Muscle layer of colon (tissue), 2 donors: Measurements from ENCODE around the gene STARD13.

Experiments used
- H3K27ac ChIP-seq: one replicate; pipeline ENCODE4 v1.7.0; 2013; ENCODE audit warnings: low read depth, mild to moderate bottlenecking, low read length, moderate library complexity
- H3K27me3 ChIP-seq, 2 donors: one replicate each; pipeline ENCODE4 v1.7.0; 2013; ENCODE audit warnings: low read length in 2 of 2, mild to moderate bottlenecking in 2 of 2; ENCODE audit not compliant: insufficient read depth in 2 of 2, control insufficient read depth in 1 of 2
- H3K36me3 ChIP-seq: one replicate; pipeline ENCODE4 v1.7.0; 2013; ENCODE audit warnings: mild to moderate bottlenecking, low read length; ENCODE audit not compliant: insufficient read depth
- H3K4me1 ChIP-seq: one replicate; pipeline ENCODE4 v1.7.0; 2013; ENCODE audit warnings: mild to moderate bottlenecking, low read length; ENCODE audit not compliant: insufficient read depth
- H3K4me3 ChIP-seq, 2 donors: one replicate each; pipeline ENCODE4 v1.7.0; 2013; ENCODE audit warnings: low read length in 2 of 2, low read depth in 1 of 2, mild to moderate bottlenecking in 1 of 2, moderate library complexity in 1 of 2
- H3K9ac ChIP-seq: one replicate; pipeline ENCODE4 v1.7.0; 2013; ENCODE audit warnings: low read length
- H3K9me3 ChIP-seq: one replicate; pipeline ENCODE4 v1.7.0; 2013; ENCODE audit warnings: mild to moderate bottlenecking, low read length
- donor health status: abdominal sarcoma.
- donor health status: Adenocarcinoma of cecum.

The STARD13 gene

GRCh38 chr13:33283195-33283911 lies 2.2 kb downstream of the STARD13 start:
- Histone ChIP-seq H3K27me3 (no peaks in the 10 kb centered on the region), H3K9me3 (no peaks in the 10 kb centered on the region), H3K4me1 (peaks cover 46% of the 10 kb centered on the region), H3K27ac (peak overlapping the region; percentile 53), H3K4me3 (no peak overlapping the region), H3K36me3 (no peaks in the 10 kb centered on the region), H3K9ac (no peak overlapping the region)

- no peaks in the 10 kb centered on the region for H3K36me3 ChIP-seq
- no peaks in the 10 kb centered on the region for H3K27me3 ChIP-seq
- H3K4me3 ChIP-seq = no peak overlapping the region
- no peak overlapping the region for H3K27ac ChIP-seq
- no peak overlapping the region for H3K9ac ChIP-seq
- peaks cover 59% of the 10 kb centered on the region for H3K4me1 ChIP-seq
- H3K9me3 ChIP-seq = no peaks in the 10 kb centered on the region
These were observed 3.5 kb downstream of the STARD13 start for GRCh38 chr13:33281951-33282595.

DNA sequence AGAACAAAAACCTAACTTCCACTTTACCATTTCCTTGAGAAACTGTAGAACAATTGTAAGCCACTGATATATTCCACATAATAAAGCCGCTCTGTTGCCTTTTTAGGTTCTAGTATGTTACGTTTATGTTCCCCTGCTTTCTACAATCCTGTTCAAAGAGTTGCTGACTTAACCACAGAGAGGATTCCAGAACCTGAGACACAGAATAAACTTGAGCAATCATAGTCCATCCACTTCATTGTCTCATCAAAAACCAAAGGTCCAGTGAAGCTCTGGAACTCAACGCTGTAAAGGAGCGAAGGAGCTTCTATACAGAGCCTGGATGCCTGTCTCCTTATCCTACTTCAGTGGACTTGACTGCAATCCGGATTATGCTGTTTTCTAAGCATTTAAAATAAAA lies 4.6 kb downstream of the STARD13 start:
- H3K36me3 ChIP-seq = no peaks in the 10 kb centered on the region
- H3K4me1 ChIP-seq = peaks cover 61% of the 10 kb centered on the region
- H3K27me3 ChIP-seq = no peaks in the 10 kb centered on the region
- no peaks in the 10 kb centered on the region for H3K9me3 ChIP-seq
- H3K27ac ChIP-seq = peak overlapping the region; percentile 27
- H3K9ac ChIP-seq = no peak overlapping the region
- H3K4me3 ChIP-seq = no peak overlapping the region

DNA sequence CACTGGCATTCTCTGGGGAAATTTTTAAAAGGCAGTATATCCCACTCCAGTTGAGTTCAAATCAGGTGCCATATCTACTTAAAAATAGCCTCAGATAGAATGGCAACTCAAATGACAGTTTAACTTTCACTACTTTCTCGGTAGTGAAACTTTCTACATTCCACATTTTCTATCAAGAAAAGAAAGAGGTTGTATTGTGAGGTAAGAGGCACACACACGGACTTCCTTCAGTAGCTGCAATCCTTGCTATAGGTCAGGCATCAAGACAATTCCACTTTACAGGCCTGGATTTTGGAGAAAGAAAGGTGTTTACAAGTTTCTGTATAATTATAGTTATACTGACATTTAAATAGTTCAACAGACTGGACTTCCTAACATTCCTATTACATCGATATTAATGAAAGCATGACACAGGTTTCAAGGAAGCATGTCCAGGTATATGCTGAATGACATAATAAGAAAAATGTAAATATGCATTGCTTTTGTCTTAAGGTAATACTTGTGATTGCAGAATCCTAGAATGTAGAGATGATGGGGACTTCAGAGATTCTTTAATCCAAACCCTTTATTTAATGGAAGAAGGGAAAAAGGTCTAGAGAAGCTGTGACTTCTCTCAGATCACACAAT lies 5.2 kb downstream of the STARD13 start:
- Histone ChIP-seq H3K9ac (no peak overlapping the region), H3K4me3 (peak overlapping the region in 1 of 2 donors; percentile 23), H3K4me1 (peaks cover 67% of the 10 kb centered on the region), H3K36me3 (no peaks in the 10 kb centered on the region), H3K27ac (peak overlapping the region; percentile 49), H3K9me3 (no peaks in the 10 kb centered on the region), H3K27me3 (no peaks in the 10 kb centered on the region)

GRCh38 chr13:33279414-33280278 lies 5.9 kb downstream of the STARD13 start:
- Histone ChIP-seq H3K9ac (no peak overlapping the region), H3K36me3 (no peaks in the 10 kb centered on the region), H3K4me3 (peak overlapping the region in 1 of 2 donors; percentile 23), H3K27me3 (no peaks in the 10 kb centered on the region), H3K9me3 (no peaks in the 10 kb centered on the region), H3K27ac (peak overlapping the region; percentile 49), H3K4me1 (peaks cover 70% of the 10 kb centered on the region)

GRCh38 chr13:33278913-33279312 lies 6.6 kb downstream of the STARD13 start:
- H3K9ac ChIP-seq = no peak overlapping the region
- no peaks in the 10 kb centered on the region for H3K27me3 ChIP-seq
- H3K9me3 ChIP-seq = no peaks in the 10 kb centered on the region
- peak overlapping the region; percentile 49 for H3K27ac ChIP-seq
- H3K36me3 ChIP-seq = no peaks in the 10 kb centered on the region
- H3K4me3 ChIP-seq = no peak overlapping the region
- peaks cover 74% of the 10 kb centered on the region for H3K4me1 ChIP-seq

DNA sequence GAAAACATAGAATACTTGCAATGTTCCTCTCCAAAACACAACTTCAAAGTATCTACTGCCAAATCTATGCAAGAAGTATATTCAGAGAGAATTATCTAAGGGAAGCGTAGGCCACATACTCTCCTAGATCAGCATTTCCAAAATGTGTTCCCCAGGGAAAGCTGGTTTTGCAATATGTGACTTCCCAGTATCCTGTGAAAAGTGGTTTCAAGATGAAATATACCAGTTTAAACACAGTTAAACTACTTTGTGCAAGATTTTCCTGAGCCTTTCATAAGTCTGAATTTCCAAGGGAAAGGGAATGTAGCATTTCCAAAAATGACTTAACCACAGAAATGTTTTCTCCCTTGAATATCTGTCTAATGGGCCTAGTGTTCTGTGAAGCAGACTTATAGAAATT lies 7.6 kb downstream of the STARD13 start:
- H3K9ac ChIP-seq = no peak overlapping the region
- H3K4me1 ChIP-seq = peaks cover 75% of the 10 kb centered on the region
- no peaks in the 10 kb centered on the region for H3K36me3 ChIP-seq
- H3K9me3 ChIP-seq = no peaks in the 10 kb centered on the region
- H3K27ac ChIP-seq = no peak overlapping the region
- no peak overlapping the region for H3K4me3 ChIP-seq
- H3K27me3 ChIP-seq = no peaks in the 10 kb centered on the region

GRCh38 chr13:33277037-33277740 lies 8.4 kb downstream of the STARD13 start:
- Histone ChIP-seq H3K4me1 (peaks cover 75% of the 10 kb centered on the region), H3K36me3 (no peaks in the 10 kb centered on the region), H3K27me3 (no peaks in the 10 kb centered on the region), H3K4me3 (no peak overlapping the region), H3K9me3 (no peaks in the 10 kb centered on the region), H3K9ac (no peak overlapping the region), H3K27ac (peak overlapping the region; percentile 56)

- Histone ChIP-seq H3K9me3 (no peaks in the 10 kb centered on the region), H3K27me3 (no peaks in the 10 kb centered on the region), H3K4me3 (no peak overlapping the region), H3K27ac (peak overlapping the region; percentile 56), H3K4me1 (peaks cover 79% of the 10 kb centered on the region), H3K9ac (no peak overlapping the region), H3K36me3 (no peaks in the 10 kb centered on the region)
These were observed 9.0 kb downstream of the STARD13 start for GRCh38 chr13:33276570-33276969.

DNA sequence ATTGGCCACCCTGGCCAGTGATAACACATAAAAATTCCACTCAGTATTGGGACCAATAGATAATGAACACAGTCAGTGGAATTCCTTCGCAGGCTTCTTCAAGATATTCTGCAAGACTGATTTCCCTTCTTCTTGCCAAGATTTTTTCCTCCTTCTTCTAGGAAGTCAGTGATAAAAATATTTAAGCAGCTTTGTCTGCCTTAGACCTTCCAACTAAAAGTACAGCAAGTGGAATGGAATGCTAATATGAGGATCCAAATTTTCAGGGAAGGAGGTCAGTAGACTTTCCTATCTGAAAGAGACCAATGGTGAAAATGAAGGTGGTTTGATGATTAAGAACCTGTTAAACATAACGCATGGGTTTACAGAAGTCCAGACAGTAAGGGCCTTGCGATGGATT lies 9.6 kb downstream of the STARD13 start:
- no peak overlapping the region for H3K9ac ChIP-seq
- H3K27ac ChIP-seq = peak overlapping the region; percentile 9
- H3K4me3 ChIP-seq = no peak overlapping the region
- H3K27me3 ChIP-seq = no peaks in the 10 kb centered on the region
- peaks cover 82% of the 10 kb centered on the region for H3K4me1 ChIP-seq
- H3K9me3 ChIP-seq = no peaks in the 10 kb centered on the region
- H3K36me3 ChIP-seq = no peaks in the 10 kb centered on the region
